HG03025 (cell line): Measurements from ENCODE around the gene LHFPL6.

Source experiments
- ATAC-seq: cut with Tn5 transposase; IDR thresholded peaks from one replicate; pipeline ENCODE4 v1.9.1; 2021; ENCODE audit warnings: mild to moderate bottlenecking, moderate library complexity; ENCODE audit not compliant: unreplicated experiment, low FRiP score

The LHFPL6 gene

GRCh38 chr13:39596685-39597084 is 6.3 kb downstream of the LHFPL6 start:
- ATAC-seq, result no peak

GRCh38 chr13:39596176-39596575 is 6.8 kb downstream of the LHFPL6 start:
- ATAC-seq, result no peak

DNA sequence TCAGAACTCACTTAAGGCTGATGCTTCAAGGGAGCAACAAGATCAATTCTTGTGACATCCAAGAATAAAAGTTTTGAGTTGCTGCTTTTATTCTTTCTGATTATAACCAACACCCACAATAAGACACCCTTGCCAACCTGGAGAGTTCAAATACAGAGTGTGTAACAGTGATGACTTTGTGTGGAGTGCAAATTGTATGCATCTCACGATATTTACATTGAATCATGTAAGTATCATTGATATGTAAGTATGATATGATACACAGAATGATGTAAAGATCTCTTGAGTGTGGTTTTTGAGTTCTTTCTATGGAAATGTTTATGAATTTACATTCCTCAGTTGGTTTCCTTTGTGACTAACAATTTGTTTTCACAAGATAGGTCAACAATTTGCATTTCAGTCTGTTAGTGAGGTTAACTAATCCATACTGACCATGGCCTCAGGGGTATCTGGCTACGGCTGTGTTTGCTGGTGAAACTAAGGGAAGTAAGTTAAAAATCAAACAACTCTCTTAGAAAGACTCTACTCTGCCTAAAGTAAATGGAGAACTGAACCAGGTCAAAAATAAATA is 12.4 kb downstream of the LHFPL6 start:
- no peak for ATAC-seq

DNA sequence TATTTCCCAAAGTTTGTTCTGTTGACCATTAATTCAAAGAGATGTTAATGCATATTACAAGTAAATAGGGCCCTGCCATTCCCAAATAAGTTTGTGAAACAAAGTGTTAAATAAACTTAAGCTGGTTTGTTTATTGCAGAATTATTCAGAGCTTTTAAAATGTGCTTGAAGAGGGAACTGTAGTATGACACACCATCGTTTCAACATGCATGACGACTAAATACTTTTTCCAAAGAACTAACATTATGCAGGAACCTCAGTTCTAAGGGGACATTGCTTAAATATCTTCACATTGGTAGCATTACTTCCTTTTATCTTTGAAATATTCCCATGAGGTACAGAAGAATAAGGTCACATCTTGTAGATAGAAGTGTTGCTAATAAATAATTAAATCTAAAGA is 14.6 kb downstream of the LHFPL6 start:
- no peak for ATAC-seq

GRCh38 chr13:39587939-39588338 is 15.1 kb downstream of the LHFPL6 start:
- no peak for ATAC-seq

- ATAC-seq, result no peak
These were observed 15.9 kb downstream of the LHFPL6 start for GRCh38 chr13:39586958-39587605.

- ATAC-seq, result no peak
These were observed 16.8 kb downstream of the LHFPL6 start for GRCh38 chr13:39586151-39586550.

- no peak for ATAC-seq
These were observed 17.8 kb downstream of the LHFPL6 start for GRCh38 chr13:39585219-39585618.

DNA sequence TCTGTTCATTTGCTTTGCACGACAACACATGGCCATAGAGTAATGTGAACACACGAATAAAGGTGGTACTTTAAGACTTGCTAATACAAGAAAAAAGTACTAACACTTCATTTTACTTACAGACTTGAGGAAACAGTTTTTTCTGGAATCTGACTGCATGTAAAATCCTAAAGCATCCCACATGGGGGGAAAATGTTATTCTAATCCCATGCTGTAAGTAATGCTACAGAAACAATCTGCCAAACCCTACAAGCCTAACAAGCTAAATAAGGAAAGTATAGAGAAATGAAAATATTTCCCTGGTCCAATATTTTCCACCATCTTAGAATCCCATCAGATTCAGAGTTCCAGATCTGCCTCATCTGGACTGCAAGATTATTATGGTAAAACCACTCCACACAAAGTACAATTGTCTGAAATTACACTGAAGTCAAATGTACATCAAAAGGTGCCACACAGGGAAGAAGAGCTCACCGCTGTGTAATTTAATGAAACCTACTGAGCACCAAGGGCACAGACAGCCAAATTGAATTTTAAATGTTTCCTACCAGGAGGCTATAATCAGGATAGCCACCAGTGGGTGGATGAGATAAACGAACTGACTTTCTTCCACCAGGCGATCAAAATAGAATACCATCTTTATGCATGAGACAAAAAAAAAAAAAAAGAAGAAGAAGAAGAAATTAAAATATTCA is 22.0 kb downstream of the LHFPL6 start:
- ATAC-seq, result no peak

GRCh38 chr13:39578821-39579291 is 24.1 kb downstream of the LHFPL6 start:
- no peak for ATAC-seq

GRCh38 chr13:39577838-39578491 is 25.0 kb downstream of the LHFPL6 start:
- ATAC-seq, result no peak

GRCh38 chr13:39577203-39577602 is 25.8 kb downstream of the LHFPL6 start:
- ATAC-seq, result no peak

GRCh38 chr13:39575641-39576238 is 27.3 kb downstream of the LHFPL6 start:
- no peak for ATAC-seq

DNA sequence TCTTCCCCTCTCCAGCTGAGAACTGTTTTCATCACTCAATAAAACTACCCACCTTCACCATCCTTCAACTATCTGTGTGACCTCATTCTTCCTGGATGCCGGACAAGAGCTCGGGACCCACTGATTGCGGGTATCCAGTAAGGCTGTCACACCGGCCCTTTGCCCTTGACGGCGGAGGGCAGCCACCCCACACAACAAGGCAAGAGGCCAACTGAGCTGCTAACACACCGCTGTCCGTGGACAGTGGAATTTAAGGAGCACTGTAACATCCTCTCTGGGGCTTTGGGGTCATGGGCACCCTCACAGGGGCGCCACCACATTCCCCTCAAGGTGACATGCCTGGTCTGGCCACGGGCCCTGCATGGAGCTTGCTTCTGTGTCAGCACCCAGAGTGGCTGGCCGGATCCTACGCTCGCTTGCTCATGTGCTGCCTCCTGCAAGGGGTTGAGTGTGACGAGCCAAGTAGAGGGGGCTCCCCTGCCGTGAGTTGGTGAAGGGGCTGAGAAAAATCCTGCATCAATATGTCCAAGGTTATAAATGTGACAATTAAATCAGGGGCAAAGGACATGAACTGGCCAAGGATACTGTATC is 31.4 kb downstream of the LHFPL6 start:
- no peak for ATAC-seq

DNA sequence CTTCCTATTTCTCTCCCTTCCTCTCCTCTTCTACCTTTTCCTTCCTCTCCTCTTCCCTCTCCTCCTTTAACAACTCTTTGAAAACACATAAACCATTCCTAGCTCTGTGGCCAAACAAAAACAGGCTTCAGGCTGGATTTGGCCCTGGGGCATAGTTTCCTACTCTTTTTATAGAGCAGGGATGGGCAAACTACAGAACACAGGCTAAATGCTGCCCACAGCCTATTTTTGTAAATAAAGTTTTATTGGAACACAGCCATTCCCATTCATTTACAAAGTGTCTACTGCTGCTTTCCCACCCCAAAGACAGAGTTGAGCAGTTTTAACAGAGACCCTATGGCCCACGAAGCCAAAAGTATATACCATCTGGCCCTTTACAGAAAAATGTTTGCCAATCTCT is 35.4 kb downstream of the LHFPL6 start:
- ATAC-seq, result no peak

DNA sequence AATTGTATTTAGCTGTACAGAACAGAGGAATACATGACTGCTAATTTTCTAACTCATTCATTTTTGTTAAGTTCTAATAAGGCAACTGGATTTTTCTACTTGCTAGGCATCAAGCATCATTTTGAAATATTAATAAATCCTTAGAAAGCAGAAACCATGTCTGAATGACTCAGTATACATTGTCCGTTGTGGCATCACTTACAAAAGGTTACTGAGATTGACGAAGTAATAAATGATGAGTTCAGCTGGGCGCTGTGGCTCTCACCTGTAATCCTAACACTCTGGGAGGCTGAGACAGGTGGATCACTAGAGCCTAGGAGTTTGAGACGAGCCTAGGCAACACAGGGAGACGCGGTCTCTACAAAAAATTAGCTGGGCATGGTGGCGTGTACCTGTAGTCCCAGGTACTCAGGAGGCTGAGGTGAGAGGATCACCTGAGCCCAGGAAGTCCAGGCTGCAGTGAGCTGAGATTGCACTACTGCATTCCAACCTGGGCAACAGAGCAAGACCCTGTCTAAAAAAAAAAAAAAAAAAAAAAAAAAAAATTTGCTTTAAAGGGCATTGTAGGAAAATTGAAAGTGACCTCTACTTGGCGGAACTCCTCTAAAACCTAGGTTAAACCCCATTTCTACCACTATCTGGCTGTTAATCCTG is 36.6 kb downstream of the LHFPL6 start:
- no peak for ATAC-seq

GRCh38 chr13:39565036-39565949 is 37.7 kb downstream of the LHFPL6 start:
- no peak for ATAC-seq

- no peak for ATAC-seq
These were observed 39.6 kb downstream of the LHFPL6 start for GRCh38 chr13:39563470-39563735.

GRCh38 chr13:39561971-39562370 is 41.0 kb downstream of the LHFPL6 start:
- ATAC-seq, result no peak
